Hepatocyte (in vitro differentiated cells): ENCODE results near the gene OSBPL2. TPM values are rescaled to one million over a fixed set of nuclear protein-coding genes. Genes with fewer than 3 reads are reported as not detected.

ENCODE experiments used
- DNase-seq: peaks from one replicate; pipeline ENCODE4 v3.0.0-alpha.2; 2016; ENCODE audit warnings: low spot score
- H2AFZ ChIP-seq: fragments of 200-600 bp; sonication (generic); 2 replicates; pipeline ENCODE4 v1.6.0; 2016; ENCODE audit warnings: antibody characterized with exemption, mild to moderate bottlenecking
- H3K27ac ChIP-seq: fragments of 200-600 bp; sonication (generic); 2 replicates; pipeline ENCODE4 v1.5.1; 2016; ENCODE audit warnings: mild to moderate bottlenecking
- H3K27me3 ChIP-seq: fragments of 200-600 bp; sonication (generic); 2 replicates; pipeline ENCODE4 v1.6.1; 2016
- H3K36me3 ChIP-seq: fragments of 200-600 bp; sonication (generic); replicated peaks from 2 replicates; pipeline ENCODE4 v1.5.1; 2016; ENCODE audit warnings: low read depth; ENCODE audit not compliant: insufficient read depth
- H3K4me1 ChIP-seq: fragments of 200-600 bp; sonication (generic); 2 replicates; pipeline ENCODE4 v1.5.1; 2016; ENCODE audit warnings: mild to moderate bottlenecking, moderate library complexity; ENCODE audit not compliant: insufficient read depth
- H3K4me2 ChIP-seq: fragments of 200-600 bp; sonication (generic); 2 replicates; pipeline ENCODE4 v1.6.0; 2016
- H3K4me3 ChIP-seq: fragments of 200-600 bp; sonication (generic); 2 replicates; pipeline ENCODE4 v1.5.1; 2016; ENCODE audit warnings: mild to moderate bottlenecking
- H3K79me2 ChIP-seq: fragments of 200-600 bp; sonication (generic); 2 replicates; pipeline ENCODE4 v1.6.0; 2017; ENCODE audit warnings: mild to moderate bottlenecking
- H3K9me2 ChIP-seq: fragments of 200-600 bp; sonication (generic); replicated peaks from 2 replicates; pipeline ENCODE4 v1.6.0; 2017; ENCODE audit warnings: mild to moderate bottlenecking; ENCODE audit not compliant: insufficient read depth
- H3K9me3 ChIP-seq: fragments of 200-600 bp; sonication (generic); 2 replicates; pipeline ENCODE4 v1.5.1; 2016; ENCODE audit warnings: low read depth, mild to moderate bottlenecking
- H4K20me1 ChIP-seq: fragments of 200-600 bp; sonication (generic); 2 replicates; pipeline ENCODE4 v1.6.0; 2016; ENCODE audit warnings: mild to moderate bottlenecking; ENCODE audit not compliant: insufficient read depth, poor library complexity, severe bottlenecking
- CTCF ChIP-seq: fragments of 200-600 bp; sonication (generic); IDR thresholded peaks from 2 replicates; pipeline ENCODE4 v1.5.1; 2016; ENCODE audit warnings: antibody characterized with exemption, mild to moderate bottlenecking; ENCODE audit not compliant: poor library complexity
- EZH2 ChIP-seq: fragments of 200-600 bp; sonication (generic); IDR thresholded peaks from 2 replicates; pipeline ENCODE4 v1.6.1; 2016; ENCODE audit warnings: antibody characterized with exemption, mild to moderate bottlenecking, borderline replicate concordance
- EZH2phosphoT487 ChIP-seq: fragments of 200-600 bp; sonication (generic); IDR thresholded peaks from one replicate; pipeline ENCODE4 v1.6.1; 2018; ENCODE audit warnings: antibody characterized with exemption, mild to moderate bottlenecking, low read depth, moderate library complexity; ENCODE audit not compliant: unreplicated experiment, severe bottlenecking
- WGBS: methylation state at CpG from one replicate; pipeline ENCODE4 v1.1.6; 2016; ENCODE audit warnings: low lambda C conversion rate; ENCODE audit errors: missing lambda C conversion rate; 5-methylcytosine and 5-hydroxymethylcytosine counted together
- polyA plus RNA-seq: library from polyadenylated mRNA; unstranded; fragments of >200 nt; fragmentation: Nextera tagmentation; extraction: Ambion mirVana; gene quantifications from 2 replicates; pipeline ENCODE4 v1.2.1, GENCODE V29; 2016
- total RNA-seq: library from RNA; depleted of rRNA; stranded (reverse); fragments of >200 nt; gene quantifications from 2 replicates; pipeline ENCODE4 v1.2.3, GENCODE V29; 2014

The OSBPL2 gene
- total and polyA plus RNA-seq, 2 experiments from 2014 or later: 40.5 to 45.9 TPM

DNA sequence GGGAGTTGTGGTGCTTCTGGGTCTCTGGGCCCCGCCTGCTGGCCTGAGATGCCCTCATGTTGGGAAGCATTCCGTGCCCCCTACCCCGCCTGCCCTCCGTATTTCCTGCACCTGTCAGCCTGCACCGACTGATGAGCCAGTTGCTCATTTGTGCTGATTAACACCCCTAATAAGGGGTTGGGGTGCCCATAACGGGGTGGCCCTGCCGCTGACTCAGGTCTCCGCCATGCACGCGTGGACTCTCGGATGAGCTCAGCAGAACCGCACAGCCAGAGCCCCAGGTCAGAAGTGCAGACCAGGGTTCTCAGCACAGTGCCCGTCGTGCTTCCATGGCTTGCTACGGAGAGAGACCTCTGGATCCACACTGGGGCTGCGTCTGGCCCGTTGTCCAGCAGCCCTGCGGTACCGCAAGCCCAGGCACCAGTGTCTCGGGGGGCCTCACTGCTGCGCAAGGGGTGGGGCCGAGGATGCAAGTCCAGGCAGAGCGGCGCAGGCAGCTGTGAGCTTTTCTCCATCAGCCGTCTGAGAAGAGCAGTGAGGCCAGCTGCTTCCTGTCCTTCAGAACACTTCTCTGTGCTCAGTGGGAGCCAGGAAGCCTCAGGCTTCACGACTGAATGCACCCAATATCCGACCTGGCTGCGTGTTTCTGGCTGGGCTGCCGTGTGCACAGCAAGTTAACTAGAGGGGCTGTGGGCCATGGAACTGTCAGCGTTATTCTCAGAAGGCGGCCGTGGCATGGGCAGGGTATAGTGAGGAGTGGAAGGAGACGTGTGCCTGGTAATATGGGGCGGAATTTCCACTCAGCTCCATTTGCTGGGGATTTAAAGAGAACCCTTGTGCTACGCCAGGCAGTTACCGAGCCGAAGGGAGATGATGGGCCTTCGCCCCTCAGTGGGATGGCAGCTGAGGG is 36.9 kb upstream of the OSBPL2 start:
- TF ChIP-seq EZH2phosphoT487: no peak
- TF ChIP-seq CTCF: no peak
- TF ChIP-seq EZH2: no peak
- H3K4me3 ChIP-seq: no peak overlapping the region
- no peaks in the 10 kb centered on the region for H3K4me1 ChIP-seq

DNA sequence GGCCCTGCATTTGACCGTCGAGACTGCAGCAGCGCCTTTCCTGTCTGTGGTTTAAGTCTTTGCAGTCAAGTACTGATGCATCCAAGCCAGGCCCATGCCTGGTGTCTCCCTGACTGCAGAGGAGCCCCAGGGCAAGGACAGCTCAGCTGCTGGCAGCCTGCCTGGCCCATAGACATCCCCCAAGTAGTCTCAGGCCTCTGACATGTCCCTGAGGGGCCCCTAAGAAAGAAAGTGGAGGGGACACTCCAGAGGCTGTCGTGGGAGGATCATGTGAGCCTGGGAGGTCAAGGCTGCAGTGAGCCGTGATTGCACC is 36.3 kb upstream of the OSBPL2 start:
- Histone ChIP-seq H3K4me2 (no peak overlapping the region), H3K9me2 (no peaks in the 10 kb centered on the region), H3K79me2 (no peaks in the 10 kb centered on the region), H3K27ac (no peak overlapping the region), H3K4me3 (no peak overlapping the region), H3K9me3 (no peaks in the 10 kb centered on the region), H3K36me3 (no peaks in the 10 kb centered on the region), H3K4me1 (no peaks in the 10 kb centered on the region), H2AFZ (no peak overlapping the region), H3K27me3 (no peaks in the 10 kb centered on the region), H4K20me1 (no peaks in the 10 kb centered on the region)
- DNase-seq: no peak
- TF ChIP-seq EZH2phosphoT487: no peak
- no peak for TF ChIP-seq EZH2
- 70% methylated on average over 5 of the region's 5 CpGs for WGBS

More for the DNA sequence above, 36.9 kb upstream of the OSBPL2 start:
- H4K20me1 ChIP-seq: no peaks in the 10 kb centered on the region
- no peaks in the 10 kb centered on the region for H3K9me2 ChIP-seq
- no peak overlapping the region for H3K27ac ChIP-seq
- no peaks in the 10 kb centered on the region for H3K36me3 ChIP-seq
- no peaks in the 10 kb centered on the region for H3K9me3 ChIP-seq
- no peaks in the 10 kb centered on the region for H3K79me2 ChIP-seq
- no peak overlapping the region for H2AFZ ChIP-seq
- no peak for DNase-seq
- H3K4me2 ChIP-seq: no peak overlapping the region
- no peaks in the 10 kb centered on the region for H3K27me3 ChIP-seq
- 95% methylated on average over 38 of the region's 38 CpGs for WGBS

- no peaks in the 10 kb centered on the region for H4K20me1 ChIP-seq
- no peaks in the 10 kb centered on the region for H3K36me3 ChIP-seq
- no peak overlapping the region for H2AFZ ChIP-seq
- TF ChIP-seq CTCF: no peak
- no peak for TF ChIP-seq EZH2
- TF ChIP-seq EZH2phosphoT487: no peak
- H3K79me2 ChIP-seq: no peaks in the 10 kb centered on the region
- H3K27me3 ChIP-seq: no peaks in the 10 kb centered on the region
- H3K27ac ChIP-seq: no peak overlapping the region
- H3K4me2 ChIP-seq: no peak overlapping the region
- no peaks in the 10 kb centered on the region for H3K9me3 ChIP-seq
- H3K4me3 ChIP-seq: no peak overlapping the region
- H3K4me1 ChIP-seq: no peaks in the 10 kb centered on the region
- H3K9me2 ChIP-seq: no peaks in the 10 kb centered on the region
- WGBS: 89% methylated on average over 22 of the region's 23 CpGs
- no peak for DNase-seq
Measured at GRCh38 chr20:62202676-62203377, 35.5 kb upstream of the OSBPL2 start.
